HepG2 (cell line): ENCODE results near the gene PDLIM5. TPM values are rescaled to one million over a fixed set of nuclear protein-coding genes. Genes with fewer than 3 reads are reported as not detected.

Experiments
- ASH2L ChIP-seq: fragments of 300-600, 200-600 bp; sonication (generic); IDR thresholded peaks from 2 replicates; pipeline ENCODE4 v1.7.0; 2017; ENCODE audit warnings: low read depth, mild to moderate bottlenecking, moderate library complexity, mixed read lengths, low read length; ENCODE audit not compliant: insufficient read length
- CEBPB ChIP-seq: IDR thresholded peaks from 2 replicates; pipeline ENCODE4 v1.6.1; 2011; ENCODE audit warnings: low read depth, low read length, improper control_type of control experiment, borderline replicate concordance
- CREM ChIP-seq, 2 experiments: sonication (generic) in 1 of 2; formaldehyde crosslinking in 1 of 2; IDR thresholded peaks; 2 replicates each; pipeline versions ENCODE4 v1.4.0 to v1.6.1; 2016 to 2020; ENCODE audit warnings: antibody characterized with exemption in 1 of 2, mild to moderate bottlenecking in 1 of 2, missing genetic modification reagents in 1 of 2
- ETV5 ChIP-seq: IDR thresholded peaks from 2 replicates; pipeline ENCODE4 v1.6.1; 2018; ENCODE audit warnings: missing biosample characterization, missing genetic modification reagents, inconsistent platforms, borderline replicate concordance
- ETV6 ChIP-seq: sonication (generic); formaldehyde crosslinking; conservative IDR thresholded peaks from 2 replicates; pipeline ENCODE4 v1.4.0; 2020; ENCODE audit warnings: missing genetic modification reagents
- GATAD1 ChIP-seq: IDR thresholded peaks from 2 replicates; pipeline ENCODE4 v1.6.1; 2016; ENCODE audit warnings: missing genetic modification reagents, missing compliant biosample characterization
- HHEX ChIP-seq: IDR thresholded peaks from 2 replicates; pipeline ENCODE4 v1.6.1; 2016; ENCODE audit warnings: control low read depth
- HMGA1 ChIP-seq: sonication (generic); formaldehyde crosslinking; conservative IDR thresholded peaks from 2 replicates; pipeline ENCODE4 v1.4.0; 2020; ENCODE audit warnings: missing genetic modification reagents
- IRF2 ChIP-seq: IDR thresholded peaks from 2 replicates; pipeline ENCODE4 v1.6.1; 2018; ENCODE audit warnings: missing genetic modification reagents, missing compliant biosample characterization
- KDM1A ChIP-seq: IDR thresholded peaks from 2 replicates; pipeline ENCODE4 v1.6.1; 2016; ENCODE audit warnings: missing compliant biosample characterization
- MAFK ChIP-seq, 2 experiments: IDR thresholded peaks in 1 of 2; conservative IDR thresholded peaks in 1 of 2; 2 replicates each; pipeline ENCODE4 v1.6.1; 2011; ENCODE audit warnings: improper control_type of control experiment in 2 of 2, low read length in 2 of 2
- PRPF4 ChIP-seq: fragments of 200-400 bp; formaldehyde crosslinking; IDR thresholded peaks from 2 replicates; pipeline ENCODE4 v1.6.1; 2016; ENCODE audit warnings: low read length, low read depth; ENCODE audit not compliant: poor library complexity, severe bottlenecking
- REST ChIP-seq, 2 experiments: IDR thresholded peaks; 2 replicates each; pipeline ENCODE4 v1.6.1; 2011 to 2012; ENCODE audit warnings: low read length in 2 of 2, borderline replicate concordance in 1 of 2, low read depth in 1 of 2, mild to moderate bottlenecking in 1 of 2, moderate library complexity in 1 of 2
- SNRNP70 ChIP-seq: fragments of 200-400 bp; formaldehyde crosslinking; IDR thresholded peaks from 2 replicates; pipeline ENCODE4 v1.6.1; 2017; ENCODE audit warnings: mild to moderate bottlenecking, low read depth, low read length, moderate library complexity
- TBX3 ChIP-seq: fragments of 450-650 bp; IDR thresholded peaks from 2 replicates; pipeline ENCODE4 v1.6.1; 2017; ENCODE audit warnings: antibody characterized with exemption, mild to moderate bottlenecking, inconsistent platforms, borderline replicate concordance
- THYN1 ChIP-seq: sonication (generic); formaldehyde crosslinking; IDR thresholded peaks from 2 replicates; pipeline ENCODE4 v1.8.1; 2023; ENCODE audit warnings: low read depth, mild to moderate bottlenecking, moderate library complexity, missing genetic modification reagents, borderline replicate concordance
- ZBTB25 ChIP-seq: IDR thresholded peaks from 2 replicates; pipeline ENCODE4 v1.6.1; 2018; ENCODE audit warnings: missing genetic modification reagents
- ZBTB3 ChIP-seq: sonication (generic); formaldehyde crosslinking; IDR thresholded peaks from 2 replicates; pipeline ENCODE4 v1.4.0; 2020; ENCODE audit warnings: low read depth, mild to moderate bottlenecking, moderate library complexity, missing genetic modification reagents, borderline replicate concordance
- ZNF101 ChIP-seq: sonication (generic); formaldehyde crosslinking; IDR thresholded peaks from 2 replicates; pipeline ENCODE4 v1.4.0; 2020; ENCODE audit warnings: mild to moderate bottlenecking, low read depth, missing genetic modification reagents, borderline replicate concordance
- ZNF282 ChIP-seq: fragments of 450-650 bp; IDR thresholded peaks from 2 replicates; pipeline ENCODE4 v1.6.1; 2018; ENCODE audit not compliant: partially characterized antibody
- ZNF335 ChIP-seq: sonication (generic); formaldehyde crosslinking; IDR thresholded peaks from 2 replicates; pipeline ENCODE4 v1.4.0; 2020; ENCODE audit warnings: missing genetic modification reagents
- ZNF496 ChIP-seq: sonication (generic); formaldehyde crosslinking; IDR thresholded peaks from 2 replicates; pipeline ENCODE4 v1.8.1; 2023; ENCODE audit warnings: mild to moderate bottlenecking, moderate library complexity, missing genetic modification reagents; ENCODE audit not compliant: insufficient replicate concordance
- ZNF605 ChIP-seq: sonication (generic); formaldehyde crosslinking; IDR thresholded peaks from 2 replicates; pipeline ENCODE4 v1.8.0; 2022; ENCODE audit warnings: mild to moderate bottlenecking, missing genetic modification reagents
- ZNF670 ChIP-seq: sonication (generic); formaldehyde crosslinking; IDR thresholded peaks from 2 replicates; pipeline ENCODE4 v1.8.0; 2022; ENCODE audit warnings: mild to moderate bottlenecking, missing genetic modification reagents, borderline replicate concordance
- polyA plus RNA-seq, 8 experiments: library from polyadenylated mRNA; depleted of rRNA in 3 of 8; stranded (reverse) in 7 of 8; unstranded in 1 of 8; fragments of >200 nt; fragmentation: Illumina TruSeq in 4 of 8; extraction: Trizol in 4 of 8; gene quantifications; 2 replicates each; pipeline versions ENCODE4 v1.2.1 to v1.2.3, GENCODE V29; 2011 to 2016; ENCODE audit warnings: low read depth in 4 of 8, missing spikeins in 1 of 8, mixed read lengths in 1 of 8; ENCODE audit not compliant: insufficient read depth in 1 of 8
- total RNA-seq, 5 experiments: library from RNA; depleted of rRNA; stranded (reverse); fragments of >200 nt; fragmentation: Illumina TruSeq; extraction: Trizol; gene quantifications; 2 replicates each; pipeline ENCODE4 v1.2.3, GENCODE V29; 2016; ENCODE audit warnings: low read depth in 1 of 5

Gene PDLIM5
- total and polyA plus RNA-seq, 2 of the 13 experiments (the other 11 are each of a cell fraction or from before 2014, with no cell fraction given): 52.8 to 119 TPM

GRCh38 chr4:94428884-94429283 lies 22.9 kb upstream of the PDLIM5 start (continued):
- TF ChIP-seq SNRNP70: no peak
- TF ChIP-seq HHEX (CRISPR knock-in tag): peak; percentile 87
- no peak for TF ChIP-seq PRPF4
- no peak for TF ChIP-seq ZNF282
- TF ChIP-seq ZBTB25 (CRISPR knock-in tag): peak; percentile 72
- no peak for TF ChIP-seq THYN1
- TF ChIP-seq CEBPB: no peak
- TF ChIP-seq ZNF670: 0 out of 2 replicates have a peak, but pooled peaks have one; percentile 36
- TF ChIP-seq REST (IDR thresholded peaks at IDR 0.05; ENCODE audit: borderline replicate concordance in 1 of 2, low read depth in 1 of 2, low read length in 2 of 2): no peak
- TF ChIP-seq HMGA1 (CRISPR knock-in tag): no peak
- 0 out of 2 replicates have a peak, but pooled peaks have one; percentile 35 for TF ChIP-seq GATAD1 (CRISPR knock-in tag)
- TF ChIP-seq KDM1A (CRISPR knock-in tag): 0 out of 2 replicates have a peak, but pooled peaks have one; percentile 33
- peak; percentile 77; the same call in 1 of the 2 replicates for TF ChIP-seq TBX3
- TF ChIP-seq ETV5 (CRISPR knock-in tag): no peak; the same call in 1 of the 2 replicates
- TF ChIP-seq ETV6 (CRISPR knock-in tag): no peak
- TF ChIP-seq ZNF335: no peak
- no peak for TF ChIP-seq ZNF605 (CRISPR knock-in tag)
- TF ChIP-seq ZNF496: no peak
- no peak for TF ChIP-seq MAFK (conservative IDR thresholded peaks at IDR 0.05 in 1 of 2, IDR thresholded peaks at IDR 0.05 in 1 of 2; ENCODE audit: low read length in 2 of 2)
- no peak for TF ChIP-seq ZBTB3 (CRISPR knock-in tag)
- peak; percentile 68 for TF ChIP-seq ASH2L
- no peak for TF ChIP-seq ZNF101 (CRISPR knock-in tag)
- TF ChIP-seq IRF2 (CRISPR knock-in tag): peak; percentile 79
- TF ChIP-seq CREM (IDR thresholded peaks at IDR 0.05): peak; percentile 57; the same call in 1 of the 2 replicates
- no peak for TF ChIP-seq CREM (CRISPR knock-in tag; IDR thresholded peaks at IDR 0.05)
